Urothelium cell line (cell line): ENCODE measurements around the gene INVS.
"Not testable (repeated sequence)": the region's sequence is repeated elsewhere in the genome, so short reads cannot be mapped to it uniquely, and the experiment has no call there.

Experiments used
- DNase-seq: peaks from one replicate; pipeline ENCODE4 v3.0.0; 2011; ENCODE audit warnings: low spot score, mixed read lengths
- FAIRE-seq: peaks from 2 replicates; lab custom pipeline; 2011; peaks lifted over from hg19 to GRCh38; lab: Jason Lieb, UNC

Gene INVS

GRCh38 chr9:100236986-100237385, 137.9 kb downstream of the INVS start:
- not testable (repeated sequence) for DNase-seq

DNA sequence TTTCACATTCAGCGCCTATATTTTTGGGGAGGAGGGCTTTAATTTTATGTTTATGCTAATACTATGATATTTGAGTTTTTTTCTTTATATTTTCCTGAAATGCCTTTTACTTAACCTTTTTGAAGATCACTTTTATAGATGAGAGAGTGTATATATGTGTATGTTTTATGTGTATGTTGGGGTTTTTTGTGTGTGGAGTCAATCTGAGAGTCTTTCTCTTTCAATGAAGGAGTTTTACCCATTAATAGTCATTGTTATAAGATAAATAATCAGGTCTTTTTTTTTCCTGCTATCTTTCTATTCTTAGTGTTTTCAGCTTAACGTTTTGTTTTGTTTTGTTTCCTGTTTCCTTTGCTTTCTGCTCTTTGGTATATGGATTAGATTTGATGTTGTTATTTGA, 141.5 kb downstream of the INVS start:
- no peak for DNase-seq
- no peak for FAIRE-seq

More at GRCh38 chr9:100236986-100237385, 137.9 kb downstream of the INVS start:
- not testable (repeated sequence) for FAIRE-seq

GRCh38 chr9:100267211-100267610, 168.2 kb downstream of the INVS start:
- FAIRE-seq (no peak), DNase-seq (no peak)

- DNase-seq = no peak
- no peak for FAIRE-seq
Measured at GRCh38 chr9:100268271-100268670, 169.2 kb downstream of the INVS start.

- FAIRE-seq (no peak), DNase-seq (no peak)
Measured at GRCh38 chr9:100269656-100270055, 170.6 kb downstream of the INVS start.

GRCh38 chr9:100277166-100277979, 178.3 kb downstream of the INVS start:
- DNase-seq = no peak

DNA sequence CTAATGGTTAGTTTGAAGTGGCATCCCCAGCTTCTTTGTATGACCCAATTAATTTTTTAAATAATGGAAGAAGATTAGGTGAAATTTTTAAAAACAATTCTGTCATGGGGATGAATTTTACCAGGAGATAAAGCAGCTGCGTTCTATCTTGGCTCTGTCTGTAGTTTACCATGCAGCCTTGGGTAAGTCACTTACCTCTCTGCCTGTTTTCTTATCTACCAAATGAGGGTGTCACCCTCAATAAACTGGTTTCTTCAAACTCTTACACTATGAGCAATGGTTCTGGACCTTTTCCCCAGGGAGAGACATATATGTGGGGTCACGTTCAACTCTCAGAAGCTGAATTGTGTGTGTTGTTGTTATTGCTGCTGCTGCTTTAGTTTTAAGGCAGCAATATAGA, 182.0 kb downstream of the INVS start:
- no peak for DNase-seq

More at GRCh38 chr9:100277166-100277979, 178.3 kb downstream of the INVS start:
- FAIRE-seq = no peak

DNA sequence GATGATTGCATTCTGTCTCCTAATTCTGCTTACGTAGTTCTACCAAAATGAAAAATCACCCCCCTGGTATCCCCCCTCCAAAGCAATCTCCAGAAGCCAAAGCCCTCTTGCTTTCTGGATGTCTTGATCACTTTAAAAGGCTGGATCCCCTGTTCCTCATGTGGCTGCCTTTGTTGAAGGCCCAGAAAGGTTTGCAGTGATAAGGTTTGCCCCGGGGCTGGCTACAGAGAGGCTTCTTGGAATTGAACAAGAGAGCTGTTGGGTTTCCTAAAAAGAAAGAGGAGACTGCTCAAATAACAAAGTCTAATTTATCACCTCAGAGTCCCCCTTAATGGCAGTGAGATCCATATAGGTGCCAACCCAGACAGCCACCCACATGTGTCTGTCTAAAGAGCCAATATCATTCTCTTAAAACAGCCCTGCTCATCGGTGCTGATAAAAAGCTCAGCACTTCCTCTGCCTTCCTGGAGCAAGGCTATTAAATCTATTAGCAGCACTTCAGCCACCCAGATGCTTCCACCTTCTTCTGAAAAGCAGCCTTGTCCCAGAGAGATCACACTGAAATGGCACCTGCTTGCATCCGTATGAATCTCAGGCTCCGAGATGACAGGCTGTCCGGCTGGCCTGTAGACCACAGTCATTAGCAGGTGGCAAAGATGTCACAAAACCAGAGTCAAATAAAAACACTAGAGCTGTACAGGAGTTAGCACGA, 182.8 kb downstream of the INVS start:
- FAIRE-seq = no peak

More for the DNA sequence above, 182.0 kb downstream of the INVS start:
- FAIRE-seq = no peak

DNA sequence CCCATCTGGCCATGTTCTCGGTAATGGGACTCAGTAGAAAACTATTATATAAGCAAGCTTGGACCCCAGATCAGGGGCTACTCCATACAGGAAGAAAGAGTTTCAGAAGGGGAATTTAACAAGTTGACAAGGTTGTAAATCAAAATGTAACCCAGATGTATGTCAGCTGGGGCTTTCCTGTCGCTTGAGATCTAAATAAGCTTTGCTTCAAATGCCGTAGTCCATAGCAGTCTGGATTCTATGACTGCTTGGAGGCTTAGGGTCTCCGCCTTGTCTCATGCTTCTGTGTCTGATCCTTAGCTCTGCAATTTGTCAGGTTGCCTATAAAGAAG, 183.3 kb downstream of the INVS start:
- DNase-seq (no peak), FAIRE-seq (no peak)

More for the DNA sequence above, 182.8 kb downstream of the INVS start:
- DNase-seq = no peak

DNA sequence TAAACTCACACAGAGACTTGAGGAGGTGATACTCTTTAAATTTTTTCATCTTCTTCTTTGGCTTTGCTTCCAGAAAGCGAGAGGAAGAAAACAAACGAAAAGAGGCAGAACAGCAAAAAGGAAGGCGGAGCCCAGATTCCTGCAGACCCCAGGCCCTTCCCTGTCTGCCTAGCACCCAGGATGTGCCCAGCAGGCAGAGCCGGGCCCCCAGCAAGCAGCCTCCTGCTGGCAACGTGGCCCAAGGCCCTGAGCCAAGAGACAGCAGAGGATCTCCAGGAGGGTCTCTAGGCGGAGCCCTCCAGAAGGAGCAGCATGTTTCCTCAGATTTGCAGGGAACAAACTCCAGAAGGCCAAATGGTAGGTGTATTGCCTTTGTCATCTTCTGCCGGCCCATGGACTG, 185.2 kb downstream of the INVS start:
- DNase-seq (no peak), FAIRE-seq (no peak)

GRCh38 chr9:100285080-100285479, 186.0 kb downstream of the INVS start:
- FAIRE-seq = no peak
- no peak for DNase-seq

- DNase-seq = no peak
- FAIRE-seq = no peak
Measured at GRCh38 chr9:100285601-100286000, 186.6 kb downstream of the INVS start.

GRCh38 chr9:100286257-100286656, 187.2 kb downstream of the INVS start:
- DNase-seq = no peak
- FAIRE-seq = no peak

- DNase-seq (no peak), FAIRE-seq (no peak)
Measured at GRCh38 chr9:100287186-100287585, 188.1 kb downstream of the INVS start.

- no peak for DNase-seq
- no peak for FAIRE-seq
Measured at GRCh38 chr9:100290714-100291113, 191.7 kb downstream of the INVS start.

GRCh38 chr9:100292414-100292813, 193.4 kb downstream of the INVS start:
- FAIRE-seq (no peak), DNase-seq (no peak)

- no peak for DNase-seq
- FAIRE-seq = no peak
Measured at GRCh38 chr9:100294341-100294740, 195.3 kb downstream of the INVS start.

DNA sequence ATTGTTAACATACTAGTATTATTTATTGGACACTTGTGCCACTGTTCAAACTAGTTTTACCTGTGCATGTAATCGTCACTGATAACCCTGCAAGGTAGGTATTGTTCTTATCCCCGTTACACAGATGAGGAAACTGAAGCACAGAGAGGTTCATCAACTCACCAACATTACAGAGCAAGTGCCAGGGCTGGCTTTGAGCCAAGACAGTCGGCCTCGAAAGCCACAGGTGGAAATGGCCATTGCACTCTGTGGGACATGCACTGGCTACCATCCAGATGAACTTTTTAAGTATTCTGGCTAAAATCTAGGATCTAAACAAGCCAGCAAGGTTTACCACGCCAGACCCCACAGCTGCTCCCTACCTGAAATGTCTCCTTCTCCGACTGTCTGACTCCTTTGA, 195.8 kb downstream of the INVS start:
- FAIRE-seq (no peak), DNase-seq (no peak)

DNA sequence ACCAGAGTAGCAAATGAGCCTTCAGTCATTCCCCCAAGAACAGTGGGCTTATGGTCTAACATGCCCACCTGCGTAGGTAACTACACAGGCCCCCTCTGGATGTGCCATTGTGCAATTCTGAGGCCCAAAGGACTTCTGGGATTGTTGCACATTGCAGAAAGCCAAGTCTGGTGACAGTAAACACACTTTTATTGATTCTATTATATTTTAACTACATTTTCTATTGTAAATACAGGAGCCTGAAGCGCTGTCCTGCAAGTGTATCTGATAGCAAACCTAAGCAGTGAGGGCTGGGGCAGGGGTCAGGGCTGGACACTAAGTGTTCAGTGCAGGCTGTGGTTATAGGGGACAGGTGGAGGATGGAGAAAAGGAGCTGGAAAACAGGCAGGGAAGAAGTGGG, 196.2 kb downstream of the INVS start:
- no peak for FAIRE-seq
- DNase-seq = no peak

- DNase-seq (no peak), FAIRE-seq (no peak)
Measured at GRCh38 chr9:100296407-100296806, 197.4 kb downstream of the INVS start.

DNA sequence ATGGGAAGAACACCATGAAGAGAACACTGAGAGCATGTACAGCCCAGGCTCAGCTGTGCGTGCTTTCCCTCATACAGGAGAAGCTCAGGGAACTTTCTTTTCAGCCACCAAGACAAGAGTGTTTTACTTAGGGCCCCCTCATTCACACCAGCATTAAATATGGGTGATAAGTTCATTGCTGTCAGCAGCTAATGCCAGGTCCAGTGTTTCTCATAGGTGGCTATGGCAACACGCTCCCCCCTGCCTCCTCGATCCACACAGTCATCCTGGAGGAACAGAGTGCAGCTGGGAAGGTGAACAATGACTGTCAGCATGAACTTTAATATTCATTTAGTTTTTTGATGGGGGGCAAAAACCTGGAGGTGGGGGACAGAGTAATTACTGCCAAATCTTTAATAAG, 199.3 kb downstream of the INVS start:
- FAIRE-seq (no peak), DNase-seq (no peak)

- no peak for FAIRE-seq
- DNase-seq = no peak
Measured at GRCh38 chr9:100303747-100304146, 204.7 kb downstream of the INVS start.
